ELF-1 (cell line): ENCODE measurements around the gene THAP2.

ENCODE experiments used
- DNase-seq: peaks from one replicate; pipeline ENCODE4 v3.0.0-alpha.2; 2016; ENCODE audit warnings: low read depth, low spot score

The THAP2 gene

GRCh38 chr12:71703206-71703605 lies 39.1 kb downstream of the THAP2 start:
- no peak for DNase-seq

GRCh38 chr12:71704920-71705319 lies 40.8 kb downstream of the THAP2 start:
- no peak for DNase-seq

GRCh38 chr12:71708658-71709057 lies 44.6 kb downstream of the THAP2 start:
- no peak for DNase-seq

GRCh38 chr12:71710276-71711125 lies 46.4 kb downstream of the THAP2 start:
- peak; percentile 75 for DNase-seq

GRCh38 chr12:71718611-71719010 lies 54.5 kb downstream of the THAP2 start:
- no peak for DNase-seq

- DNase-seq: no peak
These were observed 55.7 kb downstream of the THAP2 start for GRCh38 chr12:71719647-71720370.

GRCh38 chr12:71721783-71722505 lies 57.8 kb downstream of the THAP2 start:
- DNase-seq: no peak

GRCh38 chr12:71725011-71725410 lies 60.9 kb downstream of the THAP2 start:
- no peak for DNase-seq

- no peak for DNase-seq
These were observed 62.4 kb downstream of the THAP2 start for GRCh38 chr12:71726548-71726947.

- no peak for DNase-seq
These were observed 63.9 kb downstream of the THAP2 start for GRCh38 chr12:71727958-71728357.
